HG03066 (cell line): ENCODE data around the gene ARID1B.

Experiments used
- ATAC-seq: cut with Tn5 transposase; IDR thresholded peaks from one replicate; pipeline ENCODE4 v1.9.1; 2021; ENCODE audit warnings: low read depth; ENCODE audit not compliant: unreplicated experiment

Gene ARID1B

DNA sequence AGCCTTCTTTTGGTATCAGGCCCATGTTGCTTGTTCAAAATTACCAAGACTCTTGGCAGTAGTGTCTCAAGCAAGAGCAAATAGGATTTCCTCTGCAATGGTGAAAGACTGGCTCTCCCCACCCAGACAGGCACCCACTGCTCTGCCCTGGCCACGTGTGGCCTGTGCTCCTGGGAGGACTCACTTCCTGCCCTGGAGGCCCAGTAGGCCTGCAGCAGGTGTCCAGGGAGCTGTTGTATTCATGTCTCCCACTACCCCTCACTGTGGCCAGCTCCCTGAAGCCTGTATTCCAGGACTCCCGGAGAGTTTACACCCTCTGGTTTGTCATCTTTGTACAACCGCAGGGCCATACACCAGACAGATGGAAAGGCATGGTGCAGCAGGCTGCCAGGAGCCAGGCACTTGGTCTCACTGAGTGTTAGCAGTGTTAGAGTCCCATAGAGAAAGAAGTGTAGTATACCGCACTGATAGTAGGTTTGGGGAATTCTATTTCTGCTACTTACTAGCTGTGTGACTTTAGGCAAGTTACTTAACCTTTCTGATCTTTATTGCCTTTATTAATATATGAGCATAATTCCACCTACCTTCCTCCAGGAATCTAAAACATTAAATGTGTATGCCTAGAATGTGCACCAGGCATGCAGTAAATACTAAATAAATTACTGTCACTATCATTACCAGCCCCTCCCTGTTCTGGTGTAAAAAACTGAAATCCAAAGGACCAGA lies 386.4 kb downstream of the ARID1B start:
- ATAC-seq, result no peak

DNA sequence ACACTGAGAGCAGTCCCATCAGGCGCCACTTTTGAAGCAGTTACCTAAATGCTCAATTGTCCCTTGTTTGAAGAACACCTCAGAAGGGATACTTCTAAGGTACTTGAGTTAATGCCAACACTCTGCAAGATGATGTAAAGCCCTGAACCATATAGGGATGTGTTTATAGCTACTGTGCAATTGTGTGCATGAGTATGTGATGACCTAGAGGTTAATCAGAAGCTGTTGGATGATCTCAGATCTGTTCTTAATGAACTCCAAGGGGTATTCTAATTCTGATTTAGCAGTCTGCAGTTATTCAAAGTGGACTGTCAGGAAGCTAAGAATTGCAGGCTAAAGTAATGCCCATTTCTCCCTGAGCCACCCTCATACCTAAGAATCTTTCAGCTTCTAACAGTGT lies 387.8 kb downstream of the ARID1B start:
- ATAC-seq, result no peak

DNA sequence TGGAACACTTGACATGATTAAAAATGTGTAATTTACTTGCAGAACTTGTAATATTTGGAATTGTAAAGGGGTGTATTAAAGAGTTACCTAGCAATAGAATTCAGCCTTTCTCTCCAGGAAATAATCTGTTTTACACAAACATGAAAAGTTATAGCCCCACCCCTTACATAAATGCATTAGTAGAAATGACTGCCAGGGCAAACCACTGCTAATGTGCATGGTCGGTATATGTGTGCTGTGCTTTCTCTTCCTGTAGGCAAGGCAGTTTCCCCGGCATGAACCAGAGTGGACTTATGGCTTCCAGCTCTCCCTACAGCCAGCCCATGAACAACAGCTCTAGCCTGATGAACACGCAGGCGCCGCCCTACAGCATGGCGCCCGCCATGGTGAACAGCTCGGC lies 389.6 kb downstream of the ARID1B start:
- ATAC-seq, result no peak

DNA sequence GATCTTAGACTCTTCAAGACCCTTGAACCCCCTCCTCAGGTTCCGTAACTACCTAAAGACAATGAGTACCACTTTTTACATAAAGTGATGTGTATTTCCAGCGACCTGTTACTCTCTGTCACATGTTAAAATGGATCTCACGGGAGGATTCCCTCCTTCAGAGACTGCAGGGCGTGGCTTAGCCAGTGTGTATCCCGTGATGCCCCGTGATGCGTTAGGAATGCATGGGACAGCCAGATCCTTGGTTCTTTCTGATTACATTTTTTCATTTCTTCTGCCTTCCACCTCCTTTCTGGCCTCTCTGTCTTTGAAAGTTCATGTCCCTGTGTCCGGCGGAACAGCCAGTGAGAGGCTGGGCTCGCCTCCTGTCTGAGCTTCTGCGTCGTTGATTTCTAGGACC lies 390.7 kb downstream of the ARID1B start:
- ATAC-seq, result no peak

DNA sequence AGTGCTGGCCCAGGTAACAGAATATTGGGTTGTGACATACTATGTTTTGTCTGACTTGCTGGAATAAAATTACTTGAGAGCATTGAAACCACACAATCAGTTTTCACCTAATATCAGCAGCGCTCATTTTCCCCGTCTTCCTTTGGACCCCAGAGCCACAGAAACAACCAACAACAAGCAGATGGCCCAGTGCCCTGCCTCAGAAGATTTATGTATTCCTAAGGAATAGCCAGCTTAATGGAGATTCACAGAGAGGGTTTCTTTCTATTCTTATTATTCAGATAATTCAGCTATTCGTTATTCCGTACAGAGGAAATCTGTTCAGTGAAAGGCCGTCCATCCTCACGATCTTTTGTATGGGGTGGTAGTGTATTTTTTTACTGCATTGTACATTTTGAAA lies 391.3 kb downstream of the ARID1B start:
- no peak for ATAC-seq

DNA sequence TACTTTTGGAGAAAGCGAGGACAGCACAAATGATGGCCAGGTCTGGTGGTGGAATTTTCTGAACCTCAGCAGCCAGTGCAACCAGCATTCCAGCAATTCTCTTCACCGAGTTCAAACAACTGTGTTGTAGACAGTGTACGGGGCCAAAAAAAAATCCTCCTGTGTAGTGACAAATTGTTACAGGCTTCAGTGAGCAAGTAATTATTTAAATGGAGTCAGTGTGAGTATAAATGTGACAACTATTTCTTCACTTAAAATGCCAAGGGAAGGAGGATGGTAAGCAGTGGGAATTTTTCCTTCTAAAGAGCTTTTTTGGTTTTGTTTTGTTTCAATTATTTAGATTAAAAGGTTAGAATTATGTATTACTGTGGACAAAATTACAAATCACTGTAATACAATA lies 392.0 kb downstream of the ARID1B start:
- ATAC-seq, result no peak

DNA sequence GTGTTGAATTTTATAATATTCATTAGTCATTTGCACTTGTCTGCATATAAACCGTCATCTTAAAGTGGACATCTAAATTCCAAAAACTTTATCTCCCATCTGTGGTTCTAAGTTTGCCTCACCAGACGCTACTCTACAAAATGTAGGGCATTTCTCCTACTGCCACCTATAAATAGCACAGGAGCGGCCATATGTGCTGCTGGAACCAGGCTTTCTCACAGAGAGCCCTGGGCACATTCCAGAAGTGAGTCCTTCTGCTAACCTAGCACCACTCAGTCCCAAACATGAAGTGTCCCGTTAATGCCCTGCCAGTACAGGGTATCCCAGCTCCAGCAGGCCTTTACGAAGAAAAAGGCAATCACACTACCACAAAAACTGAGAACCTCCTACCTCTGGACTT lies 392.5 kb downstream of the ARID1B start:
- ATAC-seq, result no peak

DNA sequence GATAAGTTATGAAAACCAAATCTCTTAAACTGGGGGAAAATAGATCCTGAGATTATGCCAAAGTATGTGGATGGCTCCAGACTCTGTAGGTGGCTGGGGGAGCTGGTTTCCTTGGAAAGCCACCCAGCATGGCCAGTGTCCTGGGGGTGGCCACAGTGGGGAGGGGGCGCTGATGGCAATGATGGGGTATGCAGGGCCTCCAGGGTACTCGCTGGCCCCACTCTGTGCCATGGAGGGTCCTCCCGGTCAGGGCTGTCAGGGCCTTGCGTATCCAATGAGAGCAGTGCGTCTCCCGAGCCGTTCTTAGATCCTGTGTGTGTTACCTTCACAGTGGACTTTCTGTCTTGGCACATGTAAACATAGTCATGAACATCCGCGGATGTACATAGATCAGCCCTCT lies 393.4 kb downstream of the ARID1B start:
- ATAC-seq, result no peak

DNA sequence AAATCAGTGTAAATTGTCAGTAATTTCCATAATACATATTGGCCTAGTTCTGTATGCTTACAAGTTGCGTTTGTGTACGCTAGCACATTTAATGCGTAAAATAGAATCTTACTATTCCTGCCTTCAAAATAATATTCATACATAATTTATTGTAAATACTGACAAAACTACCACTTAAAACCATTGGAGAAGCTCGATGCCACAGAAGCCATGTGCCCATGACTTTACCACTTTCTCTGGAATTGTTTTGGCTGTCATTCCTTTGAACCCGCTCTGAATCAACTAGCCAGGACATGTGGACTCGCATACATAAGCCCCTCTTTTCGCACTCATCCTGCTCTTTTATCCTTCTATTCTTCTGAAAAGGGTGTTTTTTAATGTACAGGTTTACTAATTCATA lies 394.6 kb downstream of the ARID1B start:
- ATAC-seq, result no peak

DNA sequence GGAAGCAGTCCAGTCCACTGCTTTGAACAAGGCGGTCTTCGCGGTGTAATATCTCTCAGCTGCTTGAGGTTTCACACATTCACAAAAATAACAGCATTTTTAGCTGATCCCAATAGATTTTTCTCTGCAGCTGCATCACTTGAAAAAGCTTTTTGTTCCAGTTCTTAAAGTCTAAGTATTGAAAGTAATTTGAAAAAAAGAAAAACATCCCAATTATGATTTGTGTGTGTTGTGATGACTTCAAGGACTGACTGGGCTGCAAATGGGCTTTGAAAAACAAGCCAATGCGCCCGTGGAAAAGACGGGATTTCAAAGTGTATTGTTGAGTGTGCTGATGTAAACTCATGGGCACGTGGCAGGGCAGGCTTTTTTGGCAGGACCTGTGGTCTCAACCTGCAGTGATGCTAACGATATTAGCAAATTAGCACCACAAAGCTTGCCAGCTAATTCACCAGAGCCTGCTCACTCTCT lies 395.1 kb downstream of the ARID1B start:
- no peak for ATAC-seq

DNA sequence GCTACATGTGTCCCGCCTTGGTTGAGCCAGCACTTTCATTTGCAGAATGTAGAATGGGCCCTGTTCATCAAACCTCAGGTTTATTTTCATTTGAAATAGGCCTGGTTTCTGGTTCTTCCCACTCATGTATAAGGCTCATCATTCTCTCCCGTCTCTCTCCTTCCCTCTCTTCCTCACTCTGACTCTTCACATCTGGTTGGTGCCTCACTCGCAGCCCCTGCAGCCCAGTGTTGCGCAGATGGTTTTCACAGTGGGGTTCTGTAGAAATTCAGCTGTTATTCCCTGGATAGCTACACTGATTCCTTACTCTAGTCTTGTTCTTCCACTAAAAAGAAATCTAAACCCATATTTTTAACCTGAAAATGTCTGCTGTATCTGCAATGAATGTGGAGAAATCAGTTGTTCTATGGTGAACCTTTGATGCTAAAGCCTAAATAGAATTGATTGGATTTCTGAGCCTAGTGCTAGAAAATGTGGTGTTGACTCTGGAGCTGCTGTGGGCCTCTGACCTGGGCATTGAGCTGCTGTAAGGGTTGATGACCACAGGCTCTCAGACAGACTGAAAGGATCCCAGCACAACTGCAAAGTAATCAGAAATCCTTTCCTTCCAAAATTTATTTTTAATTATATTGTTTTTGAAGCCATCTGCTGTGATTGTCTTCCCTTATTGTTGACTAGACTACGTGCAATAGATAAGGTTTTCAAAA lies 395.8 kb downstream of the ARID1B start:
- ATAC-seq, result no peak

DNA sequence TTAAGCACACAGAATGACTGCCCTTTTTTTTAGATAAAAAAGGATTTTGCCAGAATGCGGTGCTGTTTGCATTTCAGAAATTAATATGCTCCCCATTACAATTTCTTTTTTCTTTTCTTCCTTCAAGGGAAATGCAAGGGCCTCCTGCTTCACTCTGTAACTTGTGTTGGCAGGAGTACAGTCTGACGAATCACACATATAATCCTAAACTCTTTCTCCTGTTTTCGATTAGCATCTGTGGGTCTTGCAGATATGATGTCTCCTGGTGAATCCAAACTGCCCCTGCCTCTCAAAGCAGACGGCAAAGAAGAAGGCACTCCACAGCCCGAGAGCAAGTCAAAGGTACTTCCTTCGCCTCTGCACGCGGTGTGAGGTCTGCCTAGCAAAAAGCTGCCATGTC lies 396.6 kb downstream of the ARID1B start:
- ATAC-seq, result no peak

DNA sequence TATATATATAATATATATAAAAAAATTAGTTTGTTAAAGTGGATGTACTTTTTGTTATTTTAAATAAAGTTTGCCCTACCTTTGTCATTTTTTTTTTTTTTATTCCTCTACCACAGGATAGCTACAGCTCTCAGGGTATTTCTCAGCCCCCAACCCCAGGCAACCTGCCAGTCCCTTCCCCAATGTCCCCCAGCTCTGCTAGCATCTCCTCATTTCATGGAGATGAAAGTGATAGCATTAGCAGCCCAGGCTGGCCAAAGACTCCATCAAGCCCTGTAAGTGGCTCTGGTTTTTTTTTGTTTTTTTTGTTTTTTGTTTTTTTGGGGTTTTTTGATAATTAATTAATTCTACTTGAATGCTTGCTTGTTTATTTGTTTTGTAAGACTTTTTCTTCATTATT lies 397.6 kb downstream of the ARID1B start:
- no peak for ATAC-seq

DNA sequence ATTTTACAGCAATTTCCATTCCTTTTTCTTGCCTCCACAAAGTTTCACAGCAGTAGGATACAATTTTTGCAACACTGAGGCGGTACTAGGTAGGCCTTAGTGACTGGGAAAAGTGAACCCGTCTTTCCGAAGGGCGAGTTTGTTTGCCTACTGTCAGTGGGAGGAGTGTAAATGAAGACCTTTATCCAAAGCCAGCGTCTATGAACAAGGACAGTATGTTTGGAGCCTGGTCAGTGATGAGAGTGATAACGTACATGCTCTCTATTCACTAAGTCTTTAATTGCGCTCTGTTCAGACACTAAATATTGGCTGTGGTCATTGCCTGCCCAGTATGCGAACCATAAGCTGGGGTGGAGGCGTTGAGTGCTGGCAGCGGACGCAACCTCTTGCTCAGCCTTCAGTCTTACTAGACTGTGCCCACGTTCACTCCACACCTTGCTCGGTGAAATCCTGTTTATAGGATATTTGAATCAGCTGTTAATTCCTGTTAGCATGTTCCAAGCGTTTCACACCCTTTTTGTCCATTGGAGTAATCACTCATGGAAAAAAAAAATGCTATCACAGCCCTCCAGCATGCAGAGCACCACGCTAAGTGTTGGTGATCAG lies 400.7 kb downstream of the ARID1B start:
- no peak for ATAC-seq

DNA sequence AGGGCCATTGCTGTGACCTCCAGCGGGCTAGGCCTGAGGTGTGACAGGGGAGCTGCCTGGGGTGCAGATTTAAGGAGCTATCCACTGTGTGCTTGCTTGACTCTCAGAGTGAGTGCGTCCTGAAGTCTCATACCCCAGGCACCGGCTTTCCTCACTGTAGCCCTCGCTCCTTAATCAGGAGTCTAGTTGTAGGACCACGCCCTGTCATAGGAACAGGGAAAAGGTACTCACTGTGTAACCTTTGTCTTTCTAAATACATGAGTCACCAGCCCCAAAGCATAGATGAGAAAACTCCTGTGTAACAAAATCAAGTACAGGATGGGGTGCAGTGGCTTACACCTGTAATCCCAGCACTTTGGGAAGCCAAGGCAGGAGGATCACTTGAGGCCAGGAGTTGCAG lies 404.5 kb downstream of the ARID1B start:
- ATAC-seq, result no peak

DNA sequence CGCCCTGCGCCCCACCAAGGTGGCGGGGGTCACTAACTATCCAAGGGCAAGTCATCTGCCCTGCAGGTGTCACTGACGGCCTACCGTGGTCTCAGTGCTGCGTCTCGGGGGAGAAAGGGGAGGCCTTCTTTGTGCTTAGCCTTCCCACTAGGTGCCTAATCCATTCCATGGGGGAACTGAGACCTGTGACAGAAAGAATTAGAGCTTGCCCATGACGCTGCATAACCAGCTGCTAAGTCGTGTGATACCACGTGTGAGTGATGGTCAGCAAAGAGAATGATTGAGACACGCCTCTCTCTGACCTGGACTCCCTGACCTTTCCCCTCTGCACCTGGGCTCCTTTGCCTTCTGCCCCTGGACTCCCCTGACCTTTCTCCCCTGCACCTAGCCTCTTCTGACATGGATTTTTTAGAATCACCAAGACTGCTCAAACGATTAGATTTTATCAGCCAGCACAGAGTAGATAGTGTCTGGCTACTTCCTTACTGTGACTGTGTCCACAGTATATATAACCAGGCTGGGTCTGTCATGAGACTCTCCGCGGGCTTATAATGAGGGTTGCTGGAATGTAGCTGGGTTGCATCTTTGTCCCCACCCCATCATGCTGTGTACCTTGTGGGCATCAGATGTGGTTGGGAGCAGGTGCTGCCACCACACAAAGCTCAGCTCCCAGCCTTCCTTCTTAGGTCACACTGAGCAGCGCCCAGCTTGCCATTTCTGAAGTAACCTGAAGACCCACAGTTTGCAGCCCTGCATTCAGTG lies 405.5 kb downstream of the ARID1B start:
- ATAC-seq, result no peak

DNA sequence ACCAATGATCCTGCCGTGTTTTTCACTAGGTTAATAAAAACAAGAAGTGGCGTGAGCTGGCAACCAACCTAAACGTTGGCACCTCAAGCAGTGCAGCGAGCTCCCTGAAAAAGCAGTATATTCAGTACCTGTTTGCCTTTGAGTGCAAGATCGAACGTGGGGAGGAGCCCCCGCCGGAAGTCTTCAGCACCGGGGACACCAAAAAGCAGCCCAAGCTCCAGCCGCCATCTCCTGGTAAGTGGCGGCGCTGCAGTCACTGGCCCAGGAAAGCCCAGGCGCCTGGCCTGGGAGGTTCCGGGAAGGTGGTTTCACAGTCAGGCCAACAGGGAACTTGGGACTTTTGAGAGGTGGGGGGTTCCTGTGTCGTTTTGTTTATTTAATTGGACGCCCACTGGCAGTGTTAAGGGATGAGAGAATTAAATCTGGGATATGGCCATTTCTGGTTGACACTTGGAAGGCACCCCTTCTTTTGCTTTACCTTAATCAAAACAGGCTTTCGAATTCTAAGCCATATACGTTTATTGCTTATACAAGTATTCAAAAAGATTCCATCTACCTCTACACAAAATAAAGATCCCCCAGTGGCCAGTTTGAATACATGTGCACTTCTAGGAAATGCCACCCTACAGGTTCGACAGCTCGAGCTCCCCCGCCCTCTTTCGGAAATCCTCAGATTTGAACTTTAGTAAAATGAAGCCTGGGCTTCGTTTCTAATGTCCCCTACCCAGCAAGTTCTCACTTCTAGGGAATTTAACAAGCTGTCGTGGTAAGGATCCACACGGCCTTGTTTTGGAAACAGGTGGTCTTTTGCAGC lies 407.2 kb downstream of the ARID1B start:
- no peak for ATAC-seq

DNA sequence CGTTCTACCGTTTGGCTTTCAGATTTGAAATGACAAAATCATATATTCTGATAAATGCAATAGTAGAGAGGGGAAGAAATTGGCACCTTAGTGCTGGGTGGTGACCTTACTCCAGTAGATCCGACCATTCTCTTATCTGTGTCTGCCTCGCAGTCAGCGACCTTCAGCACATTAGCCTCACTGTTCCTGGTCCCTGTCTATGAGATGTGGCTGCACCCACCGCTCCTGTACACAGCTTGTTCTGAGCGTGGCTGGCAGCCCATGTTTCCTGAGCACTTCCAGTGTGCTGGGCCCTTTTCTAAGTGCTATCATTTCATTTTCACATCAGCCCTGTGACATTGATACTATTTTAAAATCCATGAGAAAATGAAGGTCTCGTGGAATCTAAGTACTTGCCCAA lies 408.0 kb downstream of the ARID1B start:
- ATAC-seq, result no peak

DNA sequence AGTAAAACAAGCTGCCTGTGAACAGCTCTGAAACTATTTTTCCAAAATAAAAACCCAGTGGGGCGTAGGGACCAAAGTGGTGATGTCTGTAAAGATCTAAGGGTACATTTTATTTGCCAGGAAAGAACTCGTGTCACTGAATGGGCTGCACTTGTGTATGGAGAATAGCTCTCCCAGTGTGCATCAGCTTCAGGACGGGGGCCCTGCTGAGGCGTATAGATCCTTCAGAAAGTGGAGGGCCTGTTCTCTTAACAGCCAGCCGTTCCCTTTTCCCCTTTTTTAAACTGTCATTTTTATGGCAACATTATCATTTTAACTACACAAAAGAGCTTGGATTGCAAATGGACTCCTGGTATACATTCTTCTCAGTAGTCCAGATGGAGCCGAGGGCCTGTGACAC lies 408.8 kb downstream of the ARID1B start:
- ATAC-seq, result no peak

DNA sequence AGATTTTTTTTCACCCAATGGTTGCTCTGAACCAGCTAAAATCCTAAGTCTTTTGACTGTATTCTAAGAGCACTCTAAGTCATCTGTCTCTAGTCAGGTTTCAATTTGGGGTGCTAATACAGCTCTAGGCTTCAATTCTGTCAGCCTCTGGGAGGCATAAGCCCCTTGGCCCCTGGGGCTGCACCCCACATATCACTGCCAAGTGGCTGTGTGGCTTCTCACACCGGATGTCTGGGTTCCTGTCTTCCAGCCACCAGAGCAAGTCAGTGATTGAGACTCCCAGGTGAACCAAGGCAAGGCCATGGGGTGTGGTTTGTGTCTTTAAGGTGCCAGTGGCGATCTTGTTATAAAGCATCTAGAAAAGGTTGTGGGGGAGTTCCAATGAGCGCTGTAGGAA lies 409.6 kb downstream of the ARID1B start:
- ATAC-seq, result no peak
